GM19324 (cell line): ENCODE data around the gene ZNG1B.
"Not testable (repeated sequence)": the region's sequence is repeated elsewhere in the genome, so short reads cannot be mapped to it uniquely, and the experiment has no call there.

Experiments used
- ATAC-seq: cut with Tn5 transposase; IDR thresholded peaks from one replicate; pipeline ENCODE4 v1.9.1; 2021; ENCODE audit warnings: mild to moderate bottlenecking, moderate library complexity; ENCODE audit not compliant: unreplicated experiment, low FRiP score

The ZNG1B gene

GRCh38 chr2:113542529-113542928 is 105.0 kb downstream of the ZNG1B start:
- not testable (repeated sequence) for ATAC-seq
